ENCODE measurements around the gene PRDM2.
"Not testable (repeated sequence)": the region's sequence is repeated elsewhere in the genome, so short reads cannot be mapped to it uniquely, and the experiment has no call there.

The PRDM2 gene, protein sequence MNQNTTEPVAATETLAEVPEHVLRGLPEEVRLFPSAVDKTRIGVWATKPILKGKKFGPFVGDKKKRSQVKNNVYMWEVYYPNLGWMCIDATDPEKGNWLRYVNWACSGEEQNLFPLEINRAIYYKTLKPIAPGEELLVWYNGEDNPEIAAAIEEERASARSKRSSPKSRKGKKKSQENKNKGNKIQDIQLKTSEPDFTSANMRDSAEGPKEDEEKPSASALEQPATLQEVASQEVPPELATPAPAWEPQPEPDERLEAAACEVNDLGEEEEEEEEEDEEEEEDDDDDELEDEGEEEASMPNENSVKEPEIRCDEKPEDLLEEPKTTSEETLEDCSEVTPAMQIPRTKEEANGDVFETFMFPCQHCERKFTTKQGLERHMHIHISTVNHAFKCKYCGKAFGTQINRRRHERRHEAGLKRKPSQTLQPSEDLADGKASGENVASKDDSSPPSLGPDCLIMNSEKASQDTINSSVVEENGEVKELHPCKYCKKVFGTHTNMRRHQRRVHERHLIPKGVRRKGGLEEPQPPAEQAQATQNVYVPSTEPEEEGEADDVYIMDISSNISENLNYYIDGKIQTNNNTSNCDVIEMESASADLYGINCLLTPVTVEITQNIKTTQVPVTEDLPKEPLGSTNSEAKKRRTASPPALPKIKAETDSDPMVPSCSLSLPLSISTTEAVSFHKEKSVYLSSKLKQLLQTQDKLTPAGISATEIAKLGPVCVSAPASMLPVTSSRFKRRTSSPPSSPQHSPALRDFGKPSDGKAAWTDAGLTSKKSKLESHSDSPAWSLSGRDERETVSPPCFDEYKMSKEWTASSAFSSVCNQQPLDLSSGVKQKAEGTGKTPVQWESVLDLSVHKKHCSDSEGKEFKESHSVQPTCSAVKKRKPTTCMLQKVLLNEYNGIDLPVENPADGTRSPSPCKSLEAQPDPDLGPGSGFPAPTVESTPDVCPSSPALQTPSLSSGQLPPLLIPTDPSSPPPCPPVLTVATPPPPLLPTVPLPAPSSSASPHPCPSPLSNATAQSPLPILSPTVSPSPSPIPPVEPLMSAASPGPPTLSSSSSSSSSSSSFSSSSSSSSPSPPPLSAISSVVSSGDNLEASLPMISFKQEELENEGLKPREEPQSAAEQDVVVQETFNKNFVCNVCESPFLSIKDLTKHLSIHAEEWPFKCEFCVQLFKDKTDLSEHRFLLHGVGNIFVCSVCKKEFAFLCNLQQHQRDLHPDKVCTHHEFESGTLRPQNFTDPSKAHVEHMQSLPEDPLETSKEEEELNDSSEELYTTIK (N-terminal part only)

DNA sequence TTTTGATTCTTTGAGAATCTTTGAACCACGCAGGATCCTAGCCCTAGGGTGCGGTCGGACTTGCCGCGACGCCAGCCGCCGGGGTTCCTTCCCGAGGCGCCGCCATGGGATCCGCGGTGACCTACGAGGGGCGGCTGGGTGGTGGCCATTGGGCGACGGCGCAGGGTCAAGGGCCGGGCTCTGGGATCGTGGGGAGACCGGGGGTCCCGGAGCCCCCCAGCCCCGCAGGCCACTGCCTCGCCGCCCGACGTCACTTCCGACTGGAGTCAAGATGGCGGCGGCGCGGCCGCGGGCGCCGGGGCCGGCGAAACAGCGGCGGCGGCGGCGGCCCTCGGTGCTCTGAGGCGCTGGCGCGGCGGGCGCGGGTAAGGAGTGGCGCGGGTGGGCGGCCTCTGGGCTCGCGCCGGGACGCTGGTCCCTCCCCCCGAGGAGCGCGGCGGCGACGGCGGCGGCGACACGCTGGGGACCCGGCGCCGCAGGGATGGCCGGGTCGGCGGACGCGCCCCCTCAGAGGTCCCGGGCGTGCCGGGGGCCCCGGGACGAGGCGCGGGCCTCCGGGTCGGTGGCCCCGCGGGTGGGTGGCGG is at the start of gene PRDM2:
Gene PRDM2 (plus strand): TSS at position 253 of the 585 bp plus-strand sequence. CDS start 15,418 bp downstream, outside the sequence.
- in situ Hi-C loops (cut with HindIII; ENCODE audit: low sequenced_read_pairs), result no loop called here

DNA sequence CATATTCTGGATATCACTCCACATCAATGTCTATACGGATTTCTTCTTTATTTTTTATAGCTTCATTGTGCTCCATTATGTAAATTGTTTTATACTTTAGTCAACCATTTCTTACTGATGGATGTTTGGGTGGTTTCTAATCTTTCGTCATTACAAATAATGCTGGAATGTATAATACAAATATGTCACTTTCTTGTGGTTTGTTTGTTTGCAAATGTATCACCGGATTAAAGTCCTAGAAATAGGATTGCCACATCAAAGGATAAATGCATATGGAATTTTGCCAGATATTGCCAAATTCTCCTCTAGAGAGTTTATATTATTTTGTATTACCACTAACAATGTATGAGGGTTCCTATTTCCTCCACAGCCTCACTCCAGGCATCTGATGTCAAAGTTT is 48.7 kb upstream of the PRDM2 start:
- in situ Hi-C loops (cut with HindIII; ENCODE audit: low sequenced_read_pairs), result no loop called here

DNA sequence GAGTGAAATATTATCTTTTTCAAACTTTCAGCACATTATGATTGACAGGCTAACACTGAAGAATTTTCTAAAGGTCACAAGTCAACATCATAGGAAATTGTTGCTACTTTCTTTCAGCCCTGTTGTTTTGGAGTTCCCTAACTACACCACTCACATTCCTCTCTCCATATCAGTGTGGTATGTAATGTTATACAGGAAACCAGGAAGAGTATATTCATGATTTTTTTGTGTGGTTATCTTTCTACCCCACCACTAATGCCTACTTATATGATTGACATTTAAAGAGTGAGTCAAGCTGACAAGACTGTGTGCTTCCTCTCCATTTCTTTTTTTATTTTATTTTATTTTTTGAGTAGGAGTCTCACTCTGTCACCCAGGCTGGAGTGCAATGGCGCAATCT is 47.8 kb upstream of the PRDM2 start:
- in situ Hi-C loops (cut with HindIII; ENCODE audit: low sequenced_read_pairs), result no loop called here

DNA sequence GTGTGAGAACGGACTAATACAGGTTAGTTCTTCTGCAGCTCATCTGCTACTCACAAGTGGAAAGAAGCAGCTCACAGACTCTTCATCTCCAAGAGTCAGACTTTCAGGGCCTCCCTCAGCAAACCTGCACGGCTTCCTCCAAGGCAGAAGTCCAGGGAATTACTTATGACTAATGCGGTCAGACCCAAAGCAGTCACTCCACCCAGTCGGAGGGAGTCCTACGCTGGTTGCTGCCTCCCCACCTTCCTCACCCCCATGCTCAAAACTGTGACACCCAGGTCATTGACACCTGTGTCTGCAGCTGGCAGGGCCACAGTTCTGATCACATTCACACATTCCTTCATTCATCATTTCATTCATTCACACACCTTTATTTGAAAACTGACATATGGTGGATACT is 38.4 kb upstream of the PRDM2 start:
- in situ Hi-C loops (cut with HindIII; ENCODE audit: low sequenced_read_pairs), result no loop called here

DNA sequence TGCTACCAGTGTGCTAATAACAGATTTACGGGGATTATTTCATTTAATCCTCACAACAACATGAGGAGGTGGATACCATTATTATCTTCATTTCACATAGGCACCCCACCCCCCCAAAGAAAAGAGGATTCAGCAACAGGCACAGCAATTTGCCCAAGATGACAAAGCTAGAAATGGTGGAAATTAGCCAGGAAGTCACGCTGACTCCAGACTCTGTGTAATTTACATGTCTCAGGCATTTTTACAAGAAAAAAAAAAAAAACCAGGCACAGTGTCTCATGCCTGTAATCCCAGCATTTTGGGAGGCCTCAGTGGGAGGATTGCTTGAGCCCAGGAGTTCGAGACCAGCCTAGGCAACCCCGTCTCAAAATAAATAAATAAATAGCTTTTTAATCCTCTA is 37.5 kb upstream of the PRDM2 start:
- in situ Hi-C loops (cut with HindIII; ENCODE audit: low sequenced_read_pairs), result no loop called here

DNA sequence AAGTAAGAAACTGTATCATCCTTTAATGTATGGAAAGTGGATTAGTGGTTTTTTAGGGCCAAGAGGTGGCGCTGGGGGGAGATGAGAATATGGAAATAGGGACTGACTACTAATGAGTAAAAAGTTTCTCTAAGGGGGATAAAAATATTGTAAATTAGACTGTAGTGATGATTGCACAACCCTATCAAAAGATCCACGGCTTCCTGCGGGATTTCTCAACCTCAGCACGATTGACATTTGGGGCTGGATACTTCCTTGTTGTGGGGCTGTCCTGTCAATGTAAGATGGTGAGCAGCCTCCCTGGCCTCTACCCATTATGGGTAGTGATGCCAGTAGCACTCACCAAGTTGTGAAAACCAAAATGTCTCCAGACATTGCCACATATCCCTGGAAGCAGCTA is 36.0 kb upstream of the PRDM2 start:
- in situ Hi-C loops (cut with HindIII; ENCODE audit: low sequenced_read_pairs), result no loop called here

DNA sequence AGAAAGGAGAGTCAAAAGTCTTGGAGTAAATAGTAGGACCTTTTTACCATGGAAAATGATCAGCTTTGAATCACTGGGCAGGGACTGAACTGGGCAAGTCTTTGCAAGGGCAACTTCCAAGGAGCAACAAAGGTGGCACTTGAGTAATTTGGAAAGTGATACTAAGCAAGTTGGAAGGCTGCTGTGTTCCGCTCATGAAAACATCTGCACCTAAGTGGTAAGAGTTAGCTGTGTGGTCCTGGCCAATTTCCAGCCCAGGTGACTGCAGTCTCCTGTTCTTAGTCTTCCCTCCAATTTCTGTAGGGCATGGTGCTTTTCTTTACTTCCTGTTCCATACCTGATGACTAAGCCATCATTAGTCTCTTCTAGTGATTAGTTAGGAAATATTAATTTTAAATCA is 35.5 kb upstream of the PRDM2 start:
- in situ Hi-C loops (cut with HindIII; ENCODE audit: low sequenced_read_pairs), result no loop called here

DNA sequence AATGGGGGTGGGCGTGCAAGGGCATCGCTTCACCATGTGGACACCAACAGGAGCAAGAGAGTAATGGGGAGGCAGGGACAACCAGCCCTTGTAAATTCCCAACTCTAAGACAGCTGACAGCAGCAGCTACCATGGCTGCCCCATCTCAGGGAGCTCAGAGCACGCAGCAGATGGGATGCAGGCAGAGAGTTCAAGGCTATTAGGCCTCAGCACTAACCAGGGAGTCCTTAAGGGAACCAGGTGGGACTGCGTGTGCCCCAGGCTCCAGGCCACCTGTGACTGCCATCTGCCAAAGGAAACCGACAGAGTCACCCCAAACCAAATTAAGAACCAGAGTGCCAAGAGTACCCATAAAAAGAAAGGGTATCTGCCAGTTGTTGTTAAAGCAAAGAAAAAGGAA is 33.7 kb upstream of the PRDM2 start:
- in situ Hi-C loops (cut with HindIII; ENCODE audit: low sequenced_read_pairs), result no loop called here

DNA sequence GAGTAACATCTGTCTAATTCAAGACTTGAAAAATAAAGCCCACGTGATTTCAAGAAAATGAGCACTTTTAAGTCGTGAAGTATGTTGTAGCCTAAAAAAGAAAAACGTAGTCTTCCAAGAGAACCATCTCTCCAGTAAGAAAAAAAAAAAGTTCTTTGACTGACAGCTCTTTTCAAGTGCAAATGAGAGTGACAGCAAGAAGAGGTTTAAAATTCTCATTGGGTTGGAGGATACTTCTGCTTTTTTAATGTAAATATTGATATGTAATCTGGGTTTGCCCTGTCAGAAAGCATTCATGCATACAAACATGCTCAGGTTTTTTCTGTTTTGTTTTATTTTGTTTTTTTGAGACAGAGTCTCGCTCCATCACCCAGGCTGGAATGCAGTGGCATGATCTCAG is 32.3 kb upstream of the PRDM2 start:
- in situ Hi-C loops (cut with HindIII; ENCODE audit: low sequenced_read_pairs), result no loop called here

DNA sequence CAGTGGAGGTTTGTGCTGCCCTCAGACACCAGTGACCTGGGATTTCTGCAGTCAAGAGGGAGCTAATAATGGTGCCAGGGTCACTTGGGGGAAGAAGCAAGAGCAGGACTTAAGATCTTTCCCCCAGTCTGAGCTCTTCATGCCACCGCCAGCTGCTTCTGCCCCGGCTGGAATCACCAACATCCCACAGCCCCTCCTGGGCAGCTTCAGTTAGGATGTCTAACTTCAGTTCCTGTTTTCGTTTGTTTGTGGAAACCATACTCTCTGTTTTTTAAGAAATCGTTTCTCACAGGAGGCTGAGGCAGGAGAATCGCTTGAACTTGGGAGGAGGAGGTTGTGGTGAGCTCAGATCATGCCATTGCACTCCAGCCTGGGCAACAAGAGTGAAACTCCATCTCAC is 25.6 kb upstream of the PRDM2 start:
- in situ Hi-C loops (cut with HindIII; ENCODE audit: low sequenced_read_pairs), result no loop called here

DNA sequence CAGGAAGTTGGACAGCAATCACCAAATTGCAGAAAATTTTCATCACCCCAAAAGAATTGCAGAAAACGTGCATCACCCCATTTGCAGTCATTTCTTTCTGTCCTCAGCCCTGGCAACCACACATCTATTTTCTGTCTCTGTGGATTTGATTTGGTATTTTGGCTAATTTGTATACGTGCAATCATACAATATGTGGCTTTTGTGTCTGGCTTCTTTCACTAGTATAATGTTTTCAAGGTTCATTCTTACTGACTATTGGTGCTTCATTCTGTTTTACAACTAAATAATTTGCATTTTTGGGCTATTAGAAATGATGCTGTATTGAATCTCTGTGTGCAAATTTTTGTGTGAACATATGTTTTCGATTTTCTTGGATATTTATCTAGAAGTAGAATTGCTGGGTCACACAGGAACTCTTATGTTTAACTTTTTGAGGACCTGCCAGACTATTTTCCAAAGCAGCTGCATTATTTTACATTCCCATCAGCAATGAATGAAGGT is 24.8 kb upstream of the PRDM2 start:
- in situ Hi-C loops (cut with HindIII; ENCODE audit: low sequenced_read_pairs), result no loop called here

DNA sequence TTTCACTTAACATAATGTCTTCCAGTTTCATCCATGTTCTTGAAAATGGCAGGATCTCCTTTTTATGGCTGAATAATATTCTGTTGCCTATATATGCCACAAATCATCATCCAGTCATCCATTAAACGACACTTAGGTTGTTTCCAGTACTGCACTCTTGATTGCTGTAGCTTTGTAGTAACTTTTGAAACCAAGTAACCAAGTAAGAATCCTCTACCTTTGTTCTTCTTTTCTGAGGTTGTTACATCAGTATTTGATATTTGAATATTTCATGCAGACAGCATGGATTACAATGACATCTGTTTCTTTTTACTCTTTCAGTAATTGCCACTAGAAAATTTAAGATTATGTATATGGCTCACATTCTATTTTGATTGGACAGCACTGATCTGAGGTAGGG is 22.1 kb upstream of the PRDM2 start:
- in situ Hi-C loops (cut with HindIII; ENCODE audit: low sequenced_read_pairs), result no loop called here

DNA sequence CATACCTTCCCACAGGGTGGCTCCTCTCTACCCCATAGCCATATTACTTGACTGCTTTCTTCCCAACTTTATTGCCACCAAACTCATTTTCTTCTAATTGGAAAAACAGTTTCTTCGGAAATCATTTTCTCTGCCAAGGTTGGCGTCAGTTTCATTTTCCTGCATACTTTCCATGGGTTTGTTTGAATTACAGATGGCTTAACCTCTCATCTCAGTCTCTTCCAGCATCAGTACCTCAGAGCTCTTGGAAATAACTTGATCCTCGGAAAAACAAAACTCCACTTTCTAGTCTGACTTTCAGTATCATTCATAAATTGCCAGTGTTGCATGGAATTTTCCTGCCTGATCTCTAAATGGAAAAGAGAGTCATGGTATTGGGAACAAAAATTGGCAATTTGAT is 20.3 kb upstream of the PRDM2 start:
- in situ Hi-C loops (cut with HindIII; ENCODE audit: low sequenced_read_pairs), result no loop called here

DNA sequence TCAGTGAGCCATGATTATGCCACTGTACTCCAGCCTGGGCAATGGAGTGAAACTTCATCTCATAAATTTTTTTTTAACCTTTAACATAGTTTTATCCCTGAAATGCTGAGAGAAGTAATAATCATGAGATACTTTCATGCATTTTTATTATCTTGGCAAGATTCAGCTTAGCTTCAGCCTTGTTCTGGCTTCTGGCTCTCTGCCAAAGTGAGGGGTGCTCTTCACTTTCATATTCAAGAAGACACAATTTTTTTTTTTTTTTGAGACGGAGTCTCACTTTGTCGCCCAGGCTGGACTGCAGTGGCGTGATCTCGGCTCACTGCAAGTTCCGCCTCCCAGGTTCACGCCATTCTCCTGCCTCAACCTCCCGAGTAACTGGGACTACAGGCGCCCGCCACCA is 19.4 kb upstream of the PRDM2 start:
- in situ Hi-C loops (cut with HindIII; ENCODE audit: low sequenced_read_pairs), result not testable (repeated sequence)

DNA sequence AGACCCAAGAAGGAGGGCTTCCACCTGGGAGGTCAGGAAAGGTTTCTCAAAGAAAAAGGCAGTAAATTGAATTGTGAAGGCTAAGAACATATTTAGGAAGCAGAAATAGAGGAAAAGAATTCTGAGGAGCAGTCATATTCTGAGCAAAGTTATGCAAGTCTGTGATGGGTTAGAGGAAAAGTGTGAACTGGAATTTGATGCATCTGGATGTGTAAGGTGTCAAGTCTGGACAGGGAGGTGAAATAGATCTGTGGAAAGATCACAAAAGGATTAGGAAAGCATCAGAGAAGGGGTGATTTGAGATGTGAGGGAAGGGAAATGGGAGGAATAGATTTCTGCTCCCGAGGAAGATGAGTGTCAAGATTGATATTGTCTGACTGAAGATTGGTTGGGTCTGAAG is 18.1 kb upstream of the PRDM2 start:
- in situ Hi-C loops (cut with HindIII; ENCODE audit: low sequenced_read_pairs), result no loop called here

DNA sequence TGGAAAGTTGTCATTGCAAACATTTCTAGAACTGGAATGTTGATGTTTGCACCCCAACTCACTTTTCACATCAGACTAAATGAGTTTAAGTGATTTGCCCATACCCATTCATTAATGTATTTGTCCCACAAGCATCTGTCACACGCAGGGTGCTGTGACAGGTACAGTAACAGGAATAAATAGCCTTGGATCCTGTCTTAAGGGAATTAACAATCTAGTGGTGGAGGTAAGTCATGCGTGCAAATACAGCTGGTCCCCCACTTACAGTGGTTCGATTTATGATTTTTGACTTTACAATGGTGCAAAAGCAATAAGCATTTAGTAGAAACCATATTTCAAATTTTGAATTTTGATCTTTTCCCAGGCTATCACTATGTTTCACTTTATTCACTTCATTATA is 17.5 kb upstream of the PRDM2 start:
- in situ Hi-C loops (cut with HindIII; ENCODE audit: low sequenced_read_pairs), result no loop called here

DNA sequence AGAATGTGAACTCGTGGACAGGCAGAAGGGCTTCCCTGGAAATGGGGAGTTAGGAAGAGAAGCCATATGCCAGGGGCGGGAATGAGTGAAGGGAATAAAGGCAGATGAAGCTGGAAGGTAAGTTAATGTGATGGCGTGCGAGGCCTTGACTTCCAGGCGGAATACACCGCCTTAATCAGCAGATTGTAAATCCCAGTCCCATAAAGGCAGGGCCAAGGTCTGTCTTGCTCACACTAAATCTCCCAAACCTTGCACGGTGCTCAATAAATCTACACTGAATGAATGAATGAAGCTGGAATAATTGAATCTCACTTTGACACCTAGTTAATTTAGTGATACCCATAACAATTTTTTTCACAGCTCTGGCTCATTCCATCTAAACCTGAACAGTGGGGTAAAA is 16.8 kb upstream of the PRDM2 start:
- in situ Hi-C loops (cut with HindIII; ENCODE audit: low sequenced_read_pairs), result no loop called here

DNA sequence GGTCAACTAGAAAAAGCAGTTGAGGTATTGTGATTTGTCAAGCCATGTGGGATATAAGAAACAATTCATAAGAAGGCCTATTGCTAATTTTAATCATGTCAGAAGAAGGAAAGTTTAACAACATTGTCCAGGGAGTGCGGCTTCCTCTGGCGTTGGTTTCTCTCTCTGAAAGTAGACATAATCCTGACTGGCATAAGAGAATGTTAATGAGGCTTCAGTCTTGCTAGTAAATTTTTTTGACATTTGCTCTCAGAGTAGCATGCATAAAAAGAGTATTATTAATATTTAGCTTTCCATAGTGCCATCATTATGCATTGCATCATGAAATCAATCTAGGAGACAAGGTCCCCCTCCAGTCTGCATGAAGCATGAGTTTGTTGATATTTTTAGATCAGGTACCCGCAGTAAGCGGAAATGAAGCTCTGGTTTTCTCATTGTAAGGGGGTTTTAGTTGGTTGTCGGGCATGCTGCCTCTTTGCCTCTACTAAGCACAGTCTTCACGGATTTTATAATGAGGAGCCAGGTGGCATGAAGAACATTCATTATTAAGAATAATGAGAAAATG is 12.8 kb upstream of the PRDM2 start:
- in situ Hi-C loops (cut with HindIII; ENCODE audit: low sequenced_read_pairs), result no loop called here

DNA sequence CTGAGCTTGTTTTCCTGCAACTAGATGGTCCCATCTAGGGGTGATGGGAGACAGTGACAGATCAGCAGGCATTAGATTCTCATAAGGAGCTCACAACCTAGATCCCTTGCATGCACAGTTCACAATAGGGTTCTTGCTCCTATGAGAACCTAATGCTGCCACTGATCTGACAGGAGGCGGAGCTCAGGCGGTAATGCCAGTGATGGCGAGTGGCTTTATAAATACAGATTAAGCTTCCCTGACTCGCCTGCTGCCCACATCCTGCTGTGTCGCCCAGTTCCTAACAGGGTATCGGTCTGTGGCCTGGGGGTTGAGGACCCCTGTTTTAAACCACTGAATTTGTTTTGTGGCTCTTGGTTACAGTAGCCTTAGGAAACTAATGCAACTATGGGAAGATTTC is 6.9 kb upstream of the PRDM2 start:
- in situ Hi-C loops (cut with HindIII; ENCODE audit: low sequenced_read_pairs), result not testable (repeated sequence)

DNA sequence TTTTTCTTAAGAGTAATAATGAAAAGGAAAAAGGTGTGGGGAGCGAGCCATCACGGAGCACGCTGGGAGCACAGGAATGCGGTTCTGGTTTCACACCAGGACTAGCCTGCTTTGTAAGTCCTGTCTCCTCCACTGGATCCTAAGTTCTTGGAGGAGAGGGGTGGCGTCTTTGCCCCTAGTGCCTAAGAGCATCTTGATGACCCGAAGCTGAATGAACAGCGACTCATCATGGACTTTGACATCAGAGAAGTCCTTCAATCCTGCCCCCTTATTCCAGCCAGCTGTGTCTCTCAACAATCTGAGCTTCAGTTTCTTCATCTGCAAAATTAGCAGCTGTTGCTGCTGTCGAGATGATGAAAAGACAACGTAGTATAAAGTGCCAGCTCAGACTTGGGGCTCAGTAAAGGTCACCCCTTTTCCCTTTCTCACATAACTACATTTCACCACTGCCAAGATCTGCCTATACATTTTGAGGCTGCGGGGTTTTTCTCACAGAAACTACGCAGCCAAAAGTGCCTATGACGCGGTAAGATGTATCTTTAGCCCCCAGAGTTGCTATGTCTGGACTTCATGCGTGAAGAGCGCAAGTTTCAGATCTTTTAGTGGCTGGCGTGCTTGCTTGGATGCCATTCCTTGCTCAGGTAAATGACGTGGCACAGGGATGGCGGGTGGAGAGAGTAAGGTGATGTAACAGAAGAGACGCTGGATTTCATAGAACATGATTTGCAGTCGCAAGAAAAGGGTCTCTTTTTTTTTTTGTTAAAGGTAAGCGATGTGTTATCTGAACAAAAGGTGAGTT is 4.9 kb upstream of the PRDM2 start:
- in situ Hi-C loops (cut with HindIII; ENCODE audit: low sequenced_read_pairs), result no loop called here
